Stimulated activated CD4-positive, alpha-beta T cell treated with anti-CD3 and anti-CD28 coated beads, Interleukin-12 subunit alpha, Interleukin-12 subunit beta, amount 100 ng/mL, for 24 hours (primary cell): ENCODE data around the gene CD63.
"Not testable (repeated sequence)": the region's sequence is repeated elsewhere in the genome, so short reads cannot be mapped to it uniquely, and the experiment has no call there.

Experiments
- DNase-seq, 2 experiments: peaks; one replicate each; pipeline ENCODE4 v3.0.0-alpha.2; 2020; ENCODE audit warnings: low read depth in 2 of 2

Gene CD63

GRCh38 chr12:55728939-55729818 is at the start of gene CD63:
Gene CD63, minus strand, starts transcription at chr12:55729009. Its CDS starts 668 bp downstream, at chr12:55728341.
- peak; percentile 51 to 74 for DNase-seq

GRCh38 chr12:55777856-55778255 is 49.0 kb upstream of the CD63 start:
- no peak for DNase-seq

- DNase-seq = no peak
These were observed 42.9 kb upstream of the CD63 start for GRCh38 chr12:55771736-55772135.

GRCh38 chr12:55767156-55767555 is 38.3 kb upstream of the CD63 start:
- no peak for DNase-seq

GRCh38 chr12:55765736-55766290 is 37.0 kb upstream of the CD63 start:
- DNase-seq = no peak

- no peak for DNase-seq
These were observed 33.8 kb upstream of the CD63 start for GRCh38 chr12:55762646-55763045.

- no peak for DNase-seq
These were observed 31.9 kb upstream of the CD63 start for GRCh38 chr12:55760663-55761062.

- DNase-seq = not testable (repeated sequence)
These were observed 29.8 kb upstream of the CD63 start for GRCh38 chr12:55758575-55758974.

- DNase-seq = no peak
These were observed 28.9 kb upstream of the CD63 start for GRCh38 chr12:55757701-55758100.

GRCh38 chr12:55755246-55755645 is 26.4 kb upstream of the CD63 start:
- no peak for DNase-seq

- no peak for DNase-seq
These were observed 19.6 kb upstream of the CD63 start for GRCh38 chr12:55748230-55748993.

- no peak for DNase-seq
These were observed 18.1 kb upstream of the CD63 start for GRCh38 chr12:55746913-55747231.

GRCh38 chr12:55746174-55746912 is 17.5 kb upstream of the CD63 start:
- no peak for DNase-seq

- DNase-seq = no peak
These were observed 16.8 kb upstream of the CD63 start for GRCh38 chr12:55745361-55746173.

- DNase-seq = no peak
These were observed 15.7 kb upstream of the CD63 start for GRCh38 chr12:55744340-55745030.

- peak in 1 of 2 experiments; percentile 35 for DNase-seq
These were observed 14.9 kb upstream of the CD63 start for GRCh38 chr12:55743406-55744339.

- DNase-seq = peak in 1 of 2 experiments; percentile 69
These were observed 14.1 kb upstream of the CD63 start, which contains the start of gene GDF11 for GRCh38 chr12:55742719-55743405. Gene GDF11, plus strand, starts transcription at chr12:55743122. Its CDS starts 195 bp downstream, at chr12:55743317.

GRCh38 chr12:55741931-55742680 is 13.3 kb upstream of the CD63 start:
- no peak for DNase-seq
